ENCODE results near the gene ICAM4.
"Not testable (repeated sequence)": the region's sequence is repeated elsewhere in the genome, so short reads cannot be mapped to it uniquely, and the experiment has no call there.

The ICAM4 gene

DNA sequence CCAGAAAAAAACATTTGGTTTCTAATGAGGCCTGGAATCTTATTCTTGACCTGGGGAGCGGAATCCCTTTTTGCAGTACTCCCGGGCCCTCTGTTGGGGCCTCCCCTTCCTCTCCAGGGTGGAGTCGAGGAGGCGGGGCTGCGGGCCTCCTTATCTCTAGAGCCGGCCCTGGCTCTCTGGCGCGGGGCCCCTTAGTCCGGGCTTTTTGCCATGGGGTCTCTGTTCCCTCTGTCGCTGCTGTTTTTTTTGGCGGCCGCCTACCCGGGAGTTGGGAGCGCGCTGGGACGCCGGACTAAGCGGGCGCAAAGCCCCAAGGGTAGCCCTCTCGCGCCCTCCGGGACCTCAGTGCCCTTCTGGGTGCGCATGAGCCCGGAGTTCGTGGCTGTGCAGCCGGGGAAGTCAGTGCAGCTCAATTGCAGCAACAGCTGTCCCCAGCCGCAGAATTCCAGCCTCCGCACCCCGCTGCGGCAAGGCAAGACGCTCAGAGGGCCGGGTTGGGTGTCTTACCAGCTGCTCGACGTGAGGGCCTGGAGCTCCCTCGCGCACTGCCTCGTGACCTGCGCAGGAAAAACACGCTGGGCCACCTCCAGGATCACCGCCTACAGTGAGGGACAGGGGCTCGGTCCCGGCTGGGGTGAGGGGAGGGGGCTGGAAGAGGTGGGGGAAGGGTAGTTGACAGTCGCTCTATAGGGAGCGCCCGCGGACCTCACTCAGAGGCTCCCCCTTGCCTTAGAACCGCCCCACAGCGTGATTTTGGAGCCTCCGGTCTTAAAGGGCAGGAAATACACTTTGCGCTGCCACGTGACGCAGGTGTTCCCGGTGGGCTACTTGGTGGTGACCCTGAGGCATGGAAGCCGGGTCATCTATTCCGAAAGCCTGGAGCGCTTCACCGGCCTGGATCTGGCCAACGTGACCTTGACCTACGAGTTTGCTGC, at the start of gene ICAM4:
ICAM4 (plus strand) TSS at position 153 of the 935 bp plus-strand sequence; CDS start at position 211, 58 bp downstream.
- peak; percentile 45 to 47 for DNase-seq

- DNase-seq: no peak
Measured at GRCh38 chr19:10237702-10238101, 49.1 kb upstream of the ICAM4 start.

- DNase-seq: no peak
Measured at GRCh38 chr19:10238172-10238783, 48.5 kb upstream of the ICAM4 start.

GRCh38 chr19:10241826-10242449, 44.8 kb upstream of the ICAM4 start:
- not testable (repeated sequence) for DNase-seq

DNA sequence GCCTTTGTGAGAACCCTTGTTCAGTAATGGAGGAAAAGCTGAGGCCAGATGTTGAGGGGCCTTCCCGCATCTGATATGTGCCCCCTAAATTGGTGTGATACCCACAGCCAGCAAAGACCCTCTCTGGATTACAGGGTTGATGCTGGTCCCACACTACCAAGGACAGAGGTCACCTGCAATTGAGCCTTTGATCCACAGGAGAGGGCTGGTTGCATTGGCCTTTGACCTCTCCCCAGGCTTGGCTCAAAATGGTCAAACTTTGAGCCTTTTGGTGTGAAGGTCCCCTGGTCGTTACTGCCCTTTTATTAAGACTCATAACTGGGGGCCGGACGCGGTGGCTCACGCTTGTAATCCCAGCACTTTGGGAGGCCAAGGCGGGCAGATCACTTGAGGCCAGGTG, 43.1 kb upstream of the ICAM4 start:
- no peak for DNase-seq

GRCh38 chr19:10245189-10245939, 41.4 kb upstream of the ICAM4 start:
- no peak for DNase-seq

DNA sequence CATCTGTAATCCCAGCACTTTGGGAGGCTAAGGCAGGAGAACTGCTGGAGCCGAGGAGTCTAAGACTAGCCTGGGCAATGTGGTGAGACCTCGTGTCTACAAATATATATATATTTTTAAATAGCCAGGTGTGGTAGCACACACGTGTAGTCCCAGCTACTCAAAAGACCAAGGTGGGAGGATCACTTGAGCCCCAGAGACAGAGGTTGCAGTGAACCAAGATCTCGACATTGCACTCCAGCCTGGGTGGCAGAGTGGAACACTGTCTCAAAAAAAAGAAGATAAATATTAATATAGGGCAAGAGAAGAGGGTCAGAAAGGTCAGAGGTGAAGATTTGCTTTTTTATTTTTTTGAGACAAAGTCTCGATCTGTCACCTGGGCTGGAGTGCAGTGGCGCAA, 40.2 kb upstream of the ICAM4 start:
- no peak for DNase-seq

DNA sequence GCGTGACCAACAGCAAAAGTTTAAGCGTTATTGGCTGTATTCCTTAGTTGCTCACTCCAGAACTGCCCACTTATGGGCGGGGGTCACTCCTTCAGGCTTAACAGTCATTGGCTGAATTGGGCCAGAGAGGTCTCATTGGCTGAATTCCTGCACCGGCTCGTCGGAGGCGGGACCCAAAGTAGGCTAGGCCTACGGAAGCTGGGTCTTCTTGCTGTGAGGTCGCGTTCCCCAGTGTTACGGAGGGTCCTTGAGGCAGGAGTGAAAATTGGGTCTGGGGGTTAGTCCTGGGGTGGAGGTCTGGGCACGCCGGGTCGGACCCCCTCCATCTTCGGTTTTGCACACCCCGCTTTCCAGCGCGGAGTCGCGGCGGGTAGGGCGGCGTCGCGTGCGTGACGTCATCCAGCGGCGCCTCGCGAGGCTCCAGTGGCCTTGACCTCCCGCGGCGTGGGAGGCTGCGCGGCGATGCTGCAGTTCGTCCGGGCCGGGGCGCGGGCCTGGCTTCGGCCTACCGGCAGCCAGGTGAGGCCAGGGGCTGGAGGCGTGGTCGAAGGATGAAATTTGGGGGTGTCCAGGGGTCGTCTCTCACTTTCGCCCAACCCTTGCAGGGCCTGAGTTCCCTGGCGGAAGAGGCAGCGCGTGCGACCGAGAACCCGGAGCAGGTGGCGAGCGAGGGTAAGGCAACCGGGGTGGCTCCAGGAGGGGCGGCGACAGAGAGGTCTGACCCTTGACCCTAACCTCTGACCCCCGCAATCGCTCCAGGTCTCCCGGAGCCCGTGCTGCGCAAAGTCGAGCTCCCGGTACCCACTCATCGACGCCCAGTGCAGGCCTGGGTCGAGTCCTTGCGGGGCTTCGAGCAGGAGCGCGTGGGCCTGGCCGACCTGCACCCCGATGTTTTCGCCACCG, 34.7 kb upstream of the ICAM4 start, which contains the start of gene MRPL4:
MRPL4 (plus strand) TSS at position 423 of the 903 bp plus-strand sequence; CDS start at position 463, 40 bp downstream.
- DNase-seq: peak; percentile 97 to 98

DNA sequence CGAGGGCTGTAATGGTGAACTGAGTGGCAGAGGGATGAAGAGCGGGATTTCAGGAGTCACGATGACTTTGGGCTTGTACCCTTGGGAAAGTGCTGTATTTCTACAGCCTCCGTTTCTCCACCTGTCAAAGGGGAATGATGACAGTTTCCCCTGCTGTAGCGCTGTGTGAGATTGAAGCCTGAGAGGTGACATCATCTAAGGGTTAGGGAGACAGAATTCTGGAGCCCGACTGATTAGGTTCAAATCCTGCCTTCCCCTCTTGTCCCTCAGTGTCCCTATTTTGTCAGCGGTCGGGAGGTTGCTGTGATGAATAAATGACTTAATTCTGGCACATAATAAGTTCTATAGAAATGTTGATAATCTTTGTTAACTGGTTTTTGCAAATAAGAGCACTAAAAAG, 34.0 kb upstream of the ICAM4 start:
- no peak for DNase-seq

DNA sequence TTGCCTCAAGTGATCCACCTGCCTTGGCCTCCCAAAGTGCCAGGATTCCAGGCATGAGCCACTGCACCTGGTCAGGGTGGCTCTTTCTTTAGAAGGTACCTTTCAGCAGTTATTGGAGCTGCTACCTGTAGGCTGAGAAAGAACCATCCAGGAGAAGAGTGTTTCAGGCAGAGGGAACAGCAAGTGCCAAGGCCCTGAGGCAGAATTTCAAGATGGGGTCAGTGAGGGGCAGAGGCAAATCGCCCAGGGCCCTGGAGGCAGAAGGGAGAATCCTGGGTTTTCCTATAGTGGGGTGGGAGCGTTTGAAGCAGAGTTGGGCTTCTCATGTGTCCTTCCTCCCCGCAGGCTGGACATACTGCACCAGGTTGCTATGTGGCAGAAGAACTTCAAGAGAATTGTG, 32.5 kb upstream of the ICAM4 start:
- DNase-seq: no peak

GRCh38 chr19:10255358-10255757, 31.4 kb upstream of the ICAM4 start:
- DNase-seq: no peak

- no peak for DNase-seq
Measured at GRCh38 chr19:10256551-10256950, 30.2 kb upstream of the ICAM4 start.

DNA sequence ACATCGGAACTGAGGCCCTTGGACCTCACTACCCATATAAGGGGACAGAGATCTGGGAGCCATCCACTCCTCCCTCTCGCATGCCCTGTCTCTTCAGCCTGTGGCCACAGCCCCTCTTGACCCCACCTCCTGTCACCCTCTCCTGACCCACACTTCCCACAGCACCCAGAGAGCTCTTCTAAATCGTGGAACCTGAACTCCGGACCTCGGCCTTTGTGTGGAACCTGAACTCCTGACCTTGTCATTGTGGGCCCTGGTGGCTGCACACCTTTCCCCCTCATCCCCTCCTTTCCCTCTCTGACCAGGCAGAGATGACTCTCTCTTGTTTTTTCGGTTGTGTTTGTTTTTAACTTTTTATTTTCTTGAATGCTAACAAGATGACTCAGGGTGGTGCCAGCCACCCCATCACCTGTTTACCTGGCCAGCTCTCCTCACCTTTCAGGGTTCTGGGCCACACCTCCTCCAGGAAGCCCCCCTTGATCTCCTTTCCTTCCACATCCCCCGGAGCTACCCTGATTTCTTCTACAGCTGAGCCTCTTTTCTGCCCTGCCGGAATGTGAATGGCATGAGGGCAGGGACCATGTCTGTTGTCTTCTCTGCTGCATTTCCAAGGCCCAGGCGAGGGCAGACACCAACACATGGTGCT, 29.7 kb upstream of the ICAM4 start:
- no peak for DNase-seq

DNA sequence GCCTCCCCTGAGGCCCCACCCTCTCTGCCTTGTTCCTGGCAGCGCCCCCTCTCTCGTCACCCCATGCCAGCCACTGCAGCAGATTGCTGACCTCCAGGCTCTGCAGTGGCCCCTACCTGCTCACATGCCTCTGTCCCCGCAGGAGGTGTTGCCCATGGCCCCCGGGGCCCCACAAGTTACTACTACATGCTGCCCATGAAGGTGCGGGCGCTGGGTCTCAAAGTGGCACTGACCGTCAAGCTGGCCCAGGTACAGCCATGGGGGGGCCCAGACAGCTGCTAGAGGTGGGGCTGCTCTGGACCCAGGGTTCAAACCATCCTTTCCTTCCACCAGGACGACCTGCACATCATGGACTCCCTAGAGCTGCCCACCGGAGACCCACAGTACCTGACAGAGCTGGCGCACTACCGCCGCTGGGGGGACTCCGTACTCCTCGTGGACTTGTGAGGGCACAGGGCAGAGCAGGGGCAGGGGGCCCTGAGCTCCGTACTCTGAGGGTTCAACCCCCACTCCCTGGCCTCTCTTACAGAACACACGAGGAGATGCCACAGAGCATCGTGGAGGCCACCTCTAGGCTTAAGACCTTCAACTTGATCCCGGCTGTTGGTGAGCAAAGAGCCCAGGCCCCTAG, 28.6 kb upstream of the ICAM4 start:
- DNase-seq: no peak

DNA sequence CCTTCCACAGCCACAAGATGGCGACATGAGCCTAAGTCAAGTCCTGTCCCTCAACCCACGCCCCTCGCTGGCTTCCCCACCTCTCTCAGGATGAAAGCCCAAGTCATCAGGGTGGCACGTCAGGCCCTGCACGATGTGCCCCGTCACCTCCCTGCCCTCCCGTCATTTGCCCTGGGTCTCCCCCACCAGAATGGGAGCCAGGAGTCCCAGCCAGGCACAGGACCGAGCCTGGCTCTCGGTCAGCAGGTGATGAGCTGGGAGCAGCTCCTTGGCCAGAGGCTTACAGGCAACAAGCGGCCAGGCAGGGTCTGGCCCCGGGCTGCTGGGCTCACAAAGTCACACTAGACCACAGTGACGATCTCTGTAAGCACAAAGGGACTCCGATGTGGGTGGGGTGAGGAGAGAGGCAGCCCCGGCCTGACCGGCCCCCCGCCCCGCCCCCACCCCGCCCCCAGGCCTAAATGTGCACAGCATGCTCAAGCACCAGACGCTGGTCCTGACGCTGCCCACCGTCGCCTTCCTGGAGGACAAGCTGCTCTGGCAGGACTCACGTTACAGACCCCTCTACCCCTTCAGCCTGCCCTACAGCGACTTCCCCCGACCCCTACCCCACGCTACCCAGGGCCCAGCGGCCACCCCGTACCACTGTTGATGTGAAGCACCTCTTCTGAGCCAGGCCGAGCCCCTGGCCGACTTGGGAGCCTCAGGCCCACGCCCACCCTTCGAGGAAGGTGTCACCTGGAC, 27.4 kb upstream of the ICAM4 start:
- peak; percentile 90 to 91 for DNase-seq

DNA sequence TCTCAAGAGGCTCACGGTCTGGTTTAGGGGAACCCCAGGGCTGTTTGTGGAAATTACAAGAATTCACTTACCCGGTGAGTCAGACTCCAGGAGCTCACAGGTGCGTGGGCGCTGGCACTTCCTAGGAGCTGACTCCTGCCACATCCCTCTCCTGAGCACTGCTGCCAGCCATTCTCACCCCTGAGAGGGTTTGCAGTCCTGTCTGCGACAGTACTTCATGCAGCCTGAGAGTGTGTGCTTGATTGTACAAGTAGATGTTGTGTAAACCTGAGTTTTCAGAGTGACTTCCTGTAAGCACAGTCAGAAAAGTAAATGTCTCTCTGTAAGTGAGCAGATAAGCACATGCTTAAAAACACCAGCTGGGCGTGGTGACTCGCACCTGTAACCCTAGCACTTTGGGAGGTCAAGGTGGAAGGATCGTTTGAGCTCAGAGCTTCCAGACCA, 26.6 kb upstream of the ICAM4 start:
- DNase-seq: no peak

DNA sequence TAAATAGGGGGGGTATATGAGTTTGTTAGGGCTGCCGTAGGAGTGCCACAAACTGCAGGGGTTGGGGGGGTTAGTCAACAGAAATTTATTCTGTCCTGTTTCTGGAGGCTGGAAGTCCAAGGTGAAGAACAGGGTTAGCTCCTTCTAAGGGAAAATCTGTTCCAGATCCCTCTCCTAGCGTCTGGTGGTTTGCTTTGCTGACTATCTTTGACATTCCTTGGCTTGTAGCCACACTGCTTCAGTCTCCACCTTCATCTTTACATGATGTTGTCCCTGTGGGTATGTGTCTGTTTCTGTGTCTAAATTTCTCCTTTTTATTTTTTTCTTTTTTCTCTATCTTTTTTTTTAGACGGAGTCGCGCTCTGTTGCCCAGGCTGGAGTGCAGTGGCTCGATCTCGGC, 24.0 kb upstream of the ICAM4 start:
- DNase-seq: no peak

GRCh38 chr19:10266706-10267105, 20.0 kb upstream of the ICAM4 start:
- no peak for DNase-seq

DNA sequence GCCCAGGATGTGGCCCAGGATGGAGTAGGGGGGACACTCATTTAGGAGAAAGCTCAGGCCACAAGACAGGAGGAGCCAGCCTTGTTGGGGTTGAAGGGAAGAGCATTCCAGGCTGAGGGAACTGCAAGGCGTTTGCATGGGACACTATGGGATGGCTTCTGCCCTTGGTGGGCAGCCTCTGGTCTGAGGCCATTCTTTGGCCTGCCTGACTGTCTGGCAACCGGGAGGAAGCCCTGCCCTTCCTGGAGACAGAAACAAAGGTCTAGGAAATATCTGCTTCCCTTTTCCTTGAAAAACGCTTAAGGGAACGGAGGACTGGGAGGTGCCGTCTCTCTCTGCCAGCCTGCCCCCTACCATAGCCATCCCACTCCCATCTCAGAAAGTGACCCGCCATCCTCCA, 18.7 kb upstream of the ICAM4 start:
- no peak for DNase-seq
